Lung (tissue), 12 donors: ENCODE data around the gene R3HDML. TPM values are rescaled to one million over a fixed set of nuclear protein-coding genes. Genes with fewer than 3 reads are reported as not detected.
A peak's percentile ranks its signal among the peaks of the same experiment; 100 is the strongest.

Experiments
- ATAC-seq: fragments of 200-7000 bp; cut with Tn5 transposase; one replicate; pipeline ENCODE4 v1.9.1; 2020; ENCODE audit warnings: moderate number of reproducible peaks; ENCODE audit not compliant: insufficient read depth, low FRiP score
- DNase-seq, 3 donors: peaks; one replicate each; pipeline ENCODE4 v3.0.0-alpha.2; 2013 to 2017
- H3K27ac ChIP-seq, 2 donors: one replicate each; pipeline ENCODE4 v1.5.1; 2013; ENCODE audit warnings: mild to moderate bottlenecking in 2 of 2, moderate library complexity in 2 of 2, control low read depth in 1 of 2, inconsistent platforms in 1 of 2, low read depth in 1 of 2, low read length in 1 of 2
- H3K27me3 ChIP-seq, 3 donors: one replicate each; pipeline ENCODE4 v1.5.1; 2013; ENCODE audit warnings: low read length in 2 of 3; ENCODE audit not compliant: control insufficient read depth in 3 of 3, insufficient read depth in 3 of 3
- H3K36me3 ChIP-seq, 4 donors: one replicate each; pipeline ENCODE4 v1.5.1; 2013; ENCODE audit warnings: low read length in 4 of 4, mild to moderate bottlenecking in 1 of 4, moderate library complexity in 1 of 4; ENCODE audit not compliant: control insufficient read depth in 4 of 4, insufficient read depth in 4 of 4
- H3K4me1 ChIP-seq, 5 donors: one replicate each; pipeline ENCODE4 v1.5.1; 2013; ENCODE audit warnings: low read length in 5 of 5, mild to moderate bottlenecking in 2 of 5, moderate library complexity in 1 of 5; ENCODE audit not compliant: control insufficient read depth in 5 of 5, insufficient read depth in 5 of 5
- H3K4me3 ChIP-seq: one replicate; pipeline ENCODE4 v1.5.1; 2013; ENCODE audit warnings: mild to moderate bottlenecking, control low read depth, moderate library complexity
- H3K9ac ChIP-seq, 2 donors: one replicate each; pipeline ENCODE4 v1.5.1; 2013; ENCODE audit warnings: low read length in 2 of 2, control low read depth in 1 of 2; ENCODE audit not compliant: insufficient read depth in 1 of 2
- H3K9me3 ChIP-seq, 4 donors: one replicate each; pipeline ENCODE4 v1.5.1; 2013; ENCODE audit warnings: low read length in 3 of 4, mild to moderate bottlenecking in 1 of 4, moderate library complexity in 1 of 4; ENCODE audit not compliant: control insufficient read depth in 4 of 4, insufficient read depth in 3 of 4
- CTCF ChIP-seq: IDR thresholded peaks from 2 replicates; pipeline ENCODE4 v1.5.1; 2012; ENCODE audit warnings: mild to moderate bottlenecking; ENCODE audit errors: control extremely low read depth, extremely low read depth
- WGBS, 2 donors: extraction: QIAGEN DNeasy Blood & Tissue Kit; methylation state at CpG; one replicate each; pipeline ENCODE4 v1.1.7; 2013; 5-methylcytosine and 5-hydroxymethylcytosine counted together
- polyA plus RNA-seq, 2 donors: library from polyadenylated mRNA; stranded (reverse); fragments of 200-250 nt; gene quantifications; one replicate each; pipeline ENCODE4 v1.2.1, GENCODE V29; 2013
- total RNA-seq, 2 donors: library from RNA; depleted of rRNA in 1 of 2; stranded (reverse); fragments of >200 nt in 1 of 2; gene quantifications; one replicate each; pipeline ENCODE4 v1.2.1, GENCODE V29; 2014 to 2021
- donor health status: control.
- donor health status: control.
- donor health status: Bipolar disorder and iron deficiency.
- donor health status: healthy.
- donor health status: DM: yes; HTN: yes; CAD: no.

Gene R3HDML
- total and polyA plus RNA-seq, 4 donors: not detected

- peak overlapping the region; percentile 11 for H3K4me3 ChIP-seq
- H3K27ac ChIP-seq: no peak overlapping the region
- H3K4me1 ChIP-seq: peaks cover 0 to 7% (median 0%) of the 10 kb centered on the region in 5 donors
- ATAC-seq (peak; percentile 37), DNase-seq (peak; percentile 48 to 59 (median 55))
- H3K9me3 ChIP-seq: no peaks in the 10 kb centered on the region
- H3K9ac ChIP-seq: no peak overlapping the region
- 8% methylated on average over 26 to 29 of the region's 29 CpGs for WGBS, 2 donors
- peak; percentile 34 for TF ChIP-seq CTCF
- H3K36me3 ChIP-seq: no peaks in the 10 kb centered on the region
- no peaks in the 10 kb centered on the region for H3K27me3 ChIP-seq
Measured at GRCh38 chr20:44388466-44389023, 51.7 kb downstream of the R3HDML start.

- H3K27me3 ChIP-seq: no peaks in the 10 kb centered on the region
- no peak for DNase-seq
- H3K4me3 ChIP-seq: no peak overlapping the region
- WGBS, 2 donors: 75 to 77% methylated on average over 6 of the region's 6 CpGs
- no peak overlapping the region for H3K9ac ChIP-seq
- no peak for ATAC-seq
- H3K27ac ChIP-seq: no peak overlapping the region
- no peaks in the 10 kb centered on the region for H3K36me3 ChIP-seq
- H3K9me3 ChIP-seq: no peaks in the 10 kb centered on the region
- TF ChIP-seq CTCF: no peak
- peaks cover 0 to 18% (median 8%) of the 10 kb centered on the region in 5 donors for H3K4me1 ChIP-seq
Measured at GRCh38 chr20:44389871-44390270, 53.0 kb downstream of the R3HDML start.

- 83 to 88% methylated on average over 5 of the region's 5 CpGs for whole genome bisulfite sequencing, 2 donors
- DNase-seq (no peak), ATAC-seq (no peak)
- no peaks in the 10 kb centered on the region for H3K27me3 ChIP-seq
- H3K36me3 ChIP-seq: no peaks in the 10 kb centered on the region
- H3K4me3 ChIP-seq: no peak overlapping the region
- no peaks in the 10 kb centered on the region for H3K9me3 ChIP-seq
- no peak for TF ChIP-seq CTCF
- H3K27ac ChIP-seq: no peak overlapping the region
- no peak overlapping the region for H3K9ac ChIP-seq
- peaks cover 0 to 20% (median 8%) of the 10 kb centered on the region in 5 donors for H3K4me1 ChIP-seq
Measured at GRCh38 chr20:44390280-44390679, 53.4 kb downstream of the R3HDML start.
